Vein endothelial cell (primary cell): ENCODE measurements around the gene ADGRG6. TPM values are rescaled to one million over a fixed set of nuclear protein-coding genes. Genes with fewer than 3 reads are reported as not detected.

Source experiments
- total RNA-seq: library from RNA; depleted of rRNA; stranded (reverse); fragments of >200 nt; gene quantifications from 2 replicates; pipeline ENCODE4 v1.2.3, GENCODE V29; 2012

The ADGRG6 gene
- 48.7 and 63.7 TPM in 2 replicates for total RNA-seq

DNA sequence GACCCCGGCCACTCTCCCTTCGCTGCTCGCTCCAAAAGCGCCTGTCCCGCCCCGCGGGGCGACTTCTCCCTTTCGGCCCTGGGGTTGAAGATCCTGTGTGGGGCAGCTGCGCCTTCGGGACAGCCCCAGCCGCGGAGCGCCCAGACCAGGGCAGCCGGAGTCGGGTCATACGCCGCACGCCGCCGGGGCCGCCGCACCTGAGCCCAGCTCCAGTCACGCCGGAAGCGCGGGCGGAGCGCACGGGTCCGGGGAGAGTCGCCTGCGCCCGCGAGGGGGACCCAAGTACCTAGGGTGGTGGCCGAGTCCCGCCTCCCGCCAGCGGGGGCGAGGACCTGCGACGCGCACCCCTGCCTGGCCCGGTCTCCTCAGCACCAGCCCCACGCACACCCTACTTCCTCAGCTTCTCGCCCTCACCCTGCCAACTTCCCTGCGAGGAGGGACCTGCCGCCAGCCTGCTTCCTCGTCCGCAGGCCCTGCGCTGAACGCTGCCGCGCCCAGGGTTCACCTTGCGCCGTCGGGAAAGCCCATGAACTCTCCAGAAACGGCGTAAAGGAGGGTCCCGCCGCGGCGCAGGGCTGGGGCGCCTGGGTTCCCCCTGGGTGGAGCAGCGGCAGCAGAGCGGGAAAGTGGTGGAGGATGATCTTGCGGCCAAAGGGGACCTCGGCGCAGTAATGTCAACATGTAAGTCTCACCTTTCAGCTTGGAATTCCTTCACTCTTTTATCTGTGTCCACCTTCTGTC is at the start of gene ADGRG6:
ADGRG6 (plus strand) TSS at position 357 of the 741 bp plus-strand sequence; CDS start at position 680, 323 bp downstream.

Other genes with a start within 250 kb of the ADGRG6 start
- not detected in 2 replicates for gene GJE1, start 169.1 kb upstream of the ADGRG6 start, total RNA-seq
- under 0.01 TPM in 1 of 2 replicates, not detected in the other for gene NMBR, start 154.9 kb upstream of the ADGRG6 start, total RNA-seq
- 62.1 and 68.2 TPM in 2 replicates for gene VTA1, start 154.7 kb upstream of the ADGRG6 start, total RNA-seq